Measurements from ENCODE around the gene YTHDC1.
"Not testable (repeated sequence)": the region's sequence is repeated elsewhere in the genome, so short reads cannot be mapped to it uniquely, and the experiment has no call there.

Gene YTHDC1

GRCh38 chr4:68283714-68284113, 66.2 kb downstream of the YTHDC1 start:
- no peak for DNase-seq

- no peak for DNase-seq
Measured at GRCh38 chr4:68283095-68283494, 66.8 kb downstream of the YTHDC1 start.

- not testable (repeated sequence) for DNase-seq
Measured at GRCh38 chr4:68281796-68282740, 67.8 kb downstream of the YTHDC1 start.

GRCh38 chr4:68278029-68278428, 71.9 kb downstream of the YTHDC1 start:
- DNase-seq = no peak

- no peak for DNase-seq
Measured at GRCh38 chr4:68277627-68278026, 72.3 kb downstream of the YTHDC1 start.

- DNase-seq = no peak
Measured at GRCh38 chr4:68272860-68273259, 77.0 kb downstream of the YTHDC1 start.

GRCh38 chr4:68272380-68272779, 77.5 kb downstream of the YTHDC1 start:
- DNase-seq = no peak

- no peak for DNase-seq
Measured at GRCh38 chr4:68271851-68272357, 78.0 kb downstream of the YTHDC1 start.

GRCh38 chr4:68267433-68267944, 82.4 kb downstream of the YTHDC1 start:
- DNase-seq = no peak

- DNase-seq = no peak
Measured at GRCh38 chr4:68264875-68265565, 84.9 kb downstream of the YTHDC1 start.

All from SIG-M5 (cell line).